ENCODE results near the gene KATNA1. TPM values are rescaled to one million over a fixed set of nuclear protein-coding genes. Genes with fewer than 3 reads are reported as not detected.

Gene KATNA1
- polyA plus RNA-seq, 1 donor from 2014 or later = 21.8 TPM

DNA sequence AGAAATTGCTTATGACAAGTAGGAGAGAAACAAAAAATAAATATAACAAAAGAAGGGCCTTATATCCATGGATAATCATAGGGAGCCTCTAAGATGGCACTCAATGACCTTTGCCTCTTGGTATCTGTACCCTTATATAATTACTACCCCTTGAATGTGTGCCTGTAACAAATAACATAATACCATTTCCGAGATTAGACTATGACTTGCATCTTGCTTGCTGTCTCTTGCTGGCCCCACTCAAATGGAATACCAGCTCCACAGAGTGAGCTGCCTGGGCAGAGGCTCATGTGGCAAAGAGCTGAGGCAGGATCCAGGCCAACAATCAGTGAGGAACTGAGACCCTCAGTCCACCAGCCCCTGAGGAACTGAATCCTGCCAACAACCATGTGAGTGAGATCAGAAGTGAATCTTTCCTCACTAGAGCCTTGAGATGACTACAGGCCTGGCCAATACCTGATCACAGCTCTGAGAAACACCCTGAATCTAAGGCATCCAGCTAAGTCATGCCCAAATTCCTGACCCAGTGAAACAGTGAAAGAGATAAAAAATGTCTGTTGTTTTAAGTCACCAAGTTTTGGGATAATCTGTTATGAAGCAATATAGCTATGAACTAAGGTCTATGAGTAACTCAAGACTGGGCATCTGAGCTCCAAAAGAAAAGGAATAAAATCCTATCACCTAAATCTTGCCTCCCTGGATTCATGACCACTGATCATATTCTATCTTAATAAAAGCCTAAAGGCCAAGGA, 5.5 kb downstream of the KATNA1 start:
- H3K4me3 Mint-ChIP-seq = peak overlapping the region in 1 of 4 donors; percentile 60
- H3K36me3 Mint-ChIP-seq = peaks cover 6% of the 10 kb centered on the region
- no peaks in the 10 kb centered on the region for H3K9me3 Mint-ChIP-seq

DNA sequence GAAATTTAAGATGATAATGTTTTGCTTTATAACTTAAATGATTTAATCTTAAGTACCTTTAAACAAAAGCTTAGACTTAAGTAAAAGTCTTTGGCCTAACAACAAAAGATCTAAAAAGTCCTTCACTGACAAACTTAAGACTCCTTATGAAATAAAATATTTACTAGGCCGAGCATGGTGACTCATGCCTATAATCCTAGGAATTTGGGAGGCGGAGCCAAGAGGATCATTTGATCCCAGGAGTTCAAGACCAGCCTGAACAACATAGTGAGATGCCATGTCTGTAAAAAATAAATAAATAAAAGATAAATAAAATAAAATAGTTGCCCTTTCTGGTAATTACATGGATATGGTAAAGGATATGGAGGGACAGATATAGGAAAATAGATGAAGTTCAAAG, 12.4 kb downstream of the KATNA1 start:
- Mint-ChIP-seq H3K4me3 (no peak overlapping the region), H3K4me1 (peaks cover 0 to 6% (median 3%) of the 10 kb centered on the region in 3 donors), H3K27ac (no peak overlapping the region), H3K36me3 (peaks cover 7% of the 10 kb centered on the region), H3K9me3 (no peaks in the 10 kb centered on the region), H3K27me3 (no peaks in the 10 kb centered on the region)

More for the DNA sequence above, 5.5 kb downstream of the KATNA1 start:
- Mint-ChIP-seq H3K4me1 (peaks cover 10 to 40% (median 28%) of the 10 kb centered on the region in 3 donors), H3K27me3 (no peaks in the 10 kb centered on the region), H3K27ac (no peak overlapping the region)

DNA sequence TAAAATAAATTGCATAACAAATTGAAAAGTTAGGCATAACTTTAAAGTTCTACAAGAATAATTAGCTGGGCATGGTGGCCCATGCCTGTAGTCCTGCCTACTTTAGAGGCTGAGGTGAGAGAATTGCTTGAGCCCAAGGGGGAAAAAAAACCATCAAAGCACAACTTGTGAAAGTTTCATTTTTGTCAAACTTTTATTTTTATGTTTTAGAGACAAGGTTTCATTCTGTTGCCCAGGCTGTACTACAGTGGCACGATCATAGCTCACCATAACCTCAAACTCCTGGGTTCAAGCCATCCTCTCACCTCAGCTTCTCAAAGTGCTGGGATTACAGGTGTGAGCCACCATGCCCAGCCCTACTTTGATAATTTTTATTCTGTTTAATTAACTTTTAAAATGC, 14.2 kb downstream of the KATNA1 start:
- no peak overlapping the region for H3K27ac Mint-ChIP-seq
- peaks cover 7% of the 10 kb centered on the region for H3K36me3 Mint-ChIP-seq
- H3K4me3 Mint-ChIP-seq = no peak overlapping the region

DNA sequence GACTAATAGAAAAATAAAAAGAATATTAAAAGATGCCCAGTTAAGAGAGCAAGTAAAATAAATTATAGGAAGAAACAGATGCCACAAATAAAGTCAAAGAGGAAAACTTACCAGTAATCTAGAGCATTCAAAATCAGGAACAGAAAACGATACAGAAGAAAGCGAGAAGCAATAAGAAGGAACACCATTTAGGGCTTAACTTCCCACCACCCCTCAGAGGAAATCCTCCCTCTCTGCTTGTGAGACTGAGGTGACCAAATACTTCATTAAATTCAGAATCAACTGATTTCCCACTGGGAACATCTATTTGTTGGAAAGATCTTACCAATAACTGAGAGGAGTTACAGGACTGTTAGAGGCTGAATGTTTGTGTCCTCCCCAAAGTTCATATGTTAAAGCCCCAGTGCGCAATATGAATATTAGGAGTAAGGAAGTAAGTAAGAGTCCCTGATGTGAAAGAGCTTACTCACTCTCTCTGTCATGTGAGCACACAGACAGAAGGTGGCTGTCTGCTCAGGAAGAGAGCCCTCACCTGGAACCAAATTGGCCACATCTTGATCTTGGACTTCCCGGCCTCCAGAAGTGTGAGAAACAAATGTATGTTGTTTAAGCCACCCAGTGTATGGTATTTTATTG, 19.5 kb downstream of the KATNA1 start:
- H3K4me3 Mint-ChIP-seq = peak overlapping the region in 2 of 4 donors; percentile 65 to 66

More for the DNA sequence above, 14.2 kb downstream of the KATNA1 start:
- Mint-ChIP-seq H3K4me1 (peaks cover 2 to 5% (median 3%) of the 10 kb centered on the region in 3 donors), H3K27me3 (no peaks in the 10 kb centered on the region), H3K9me3 (no peaks in the 10 kb centered on the region)

DNA sequence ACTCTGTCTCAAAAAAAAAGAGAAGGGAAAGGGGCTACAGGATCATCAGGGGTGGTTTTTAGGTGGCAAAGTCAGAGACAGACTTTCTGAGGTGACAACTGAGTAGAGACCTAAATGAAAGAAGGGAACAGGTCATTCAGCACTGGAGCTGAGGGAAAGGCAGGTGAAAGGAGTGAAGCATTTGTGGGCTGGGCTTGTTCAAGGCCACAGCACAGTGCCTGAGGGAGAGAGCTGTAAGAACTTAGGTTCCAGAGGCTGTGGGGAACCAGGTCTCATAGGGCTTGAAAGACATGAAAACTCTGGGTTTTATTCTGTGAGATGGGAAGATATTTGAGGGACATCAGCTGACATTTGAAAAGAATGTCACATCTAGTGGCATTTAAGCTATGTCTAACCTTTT, 20.8 kb downstream of the KATNA1 start:
- Mint-ChIP-seq H3K27me3 (no peaks in the 10 kb centered on the region), H3K9me3 (no peaks in the 10 kb centered on the region), H3K27ac (peak overlapping the region in 1 of 3 donors; percentile 69), H3K4me1 (peaks cover 9 to 13% (median 12%) of the 10 kb centered on the region in 3 donors), H3K4me3 (no peak overlapping the region), H3K36me3 (peaks cover 6% of the 10 kb centered on the region)

More for the DNA sequence above, 19.5 kb downstream of the KATNA1 start:
- Mint-ChIP-seq H3K9me3 (no peaks in the 10 kb centered on the region), H3K27ac (peak overlapping the region; percentile 24 to 93 (median 43)), H3K36me3 (peaks cover 7% of the 10 kb centered on the region), H3K4me1 (peaks cover 9 to 13% (median 12%) of the 10 kb centered on the region in 3 donors), H3K27me3 (no peaks in the 10 kb centered on the region)

DNA sequence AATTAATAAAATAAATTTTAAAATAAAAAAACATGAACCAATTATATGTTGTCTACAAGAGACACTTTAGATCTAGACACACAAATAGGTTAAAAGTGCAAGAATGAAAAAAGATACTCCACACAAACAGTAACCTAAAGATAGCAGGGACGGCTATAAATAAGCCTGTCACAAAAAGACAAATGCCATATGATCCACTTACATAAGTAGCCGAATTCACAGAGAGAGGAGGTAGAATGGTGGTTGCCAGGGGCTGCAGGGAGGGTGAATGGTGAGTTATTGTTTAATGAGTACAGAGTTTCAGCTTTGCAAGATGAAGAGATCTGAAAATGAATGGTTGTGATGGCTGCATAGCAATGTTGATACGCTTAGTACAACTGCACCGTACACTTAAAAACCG, 32.7 kb downstream of the KATNA1 start:
- peaks cover 27% of the 10 kb centered on the region for H3K36me3 Mint-ChIP-seq
- peaks cover 1 to 4% (median 2%) of the 10 kb centered on the region in 3 donors for H3K9me3 Mint-ChIP-seq
- no peaks in the 10 kb centered on the region for H3K27me3 Mint-ChIP-seq
- peaks cover 2 to 5% (median 4%) of the 10 kb centered on the region in 3 donors for H3K4me1 Mint-ChIP-seq
- H3K27ac Mint-ChIP-seq = peak overlapping the region in 1 of 3 donors; percentile 65
- H3K4me3 Mint-ChIP-seq = no peak overlapping the region

DNA sequence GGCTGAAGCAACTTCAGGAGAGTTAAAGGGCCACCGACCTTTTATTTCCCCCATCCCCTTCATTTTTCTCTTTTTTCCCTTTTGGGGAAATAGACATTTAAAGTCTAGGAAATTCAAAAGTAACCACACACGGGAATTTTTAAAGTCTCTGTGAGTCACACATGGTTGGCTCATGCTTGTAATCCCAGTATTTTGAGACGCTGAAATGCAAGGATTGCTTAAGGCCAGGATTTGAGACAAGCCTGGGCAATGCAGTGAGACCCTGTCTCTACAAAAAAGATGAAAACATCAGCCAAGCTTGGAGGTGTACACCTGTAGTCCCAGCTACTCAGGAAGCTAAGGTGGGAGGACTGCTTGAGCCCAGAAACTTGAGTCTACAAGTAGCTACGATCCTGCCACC, 34.2 kb downstream of the KATNA1 start:
- peaks cover 21% of the 10 kb centered on the region for H3K36me3 Mint-ChIP-seq

DNA sequence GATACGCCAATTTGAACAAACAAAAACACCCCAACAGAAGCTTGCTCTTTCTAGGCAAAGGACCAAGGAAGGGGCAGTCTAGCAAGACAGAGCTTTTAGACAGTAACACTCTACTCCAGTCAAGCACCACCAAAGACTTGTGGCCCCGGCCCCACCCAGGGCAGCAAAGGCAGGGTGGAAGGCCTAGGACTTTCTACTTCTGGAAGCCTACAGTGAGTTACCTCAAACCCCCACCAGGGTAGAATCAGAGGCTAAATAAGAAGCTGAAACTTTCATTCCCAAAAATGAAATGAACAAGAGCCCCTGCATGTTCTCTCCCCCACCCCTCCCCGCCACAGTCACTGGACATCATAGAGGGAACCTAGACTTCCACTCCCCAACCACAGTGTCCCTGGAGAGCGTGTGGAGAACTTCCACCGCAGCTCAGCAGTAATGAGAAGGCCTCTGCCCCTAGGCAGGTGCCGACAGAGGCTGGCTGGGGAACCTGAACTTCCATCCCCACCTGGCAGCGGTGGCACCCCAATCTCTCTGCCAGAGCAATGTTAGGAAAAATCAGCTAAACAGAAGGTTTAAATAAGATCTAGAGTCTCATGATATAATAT, 40.0 kb downstream of the KATNA1 start:
- H3K9me3 Mint-ChIP-seq = peaks cover 0 to 4% (median 2%) of the 10 kb centered on the region in 3 donors
- peak overlapping the region in 1 of 4 donors; percentile 70 for H3K4me3 Mint-ChIP-seq
- peak overlapping the region in 1 of 3 donors; percentile 29 for H3K27ac Mint-ChIP-seq
- peaks cover 11% of the 10 kb centered on the region for H3K36me3 Mint-ChIP-seq
- H3K4me1 Mint-ChIP-seq = peaks cover 6 to 12% (median 7%) of the 10 kb centered on the region in 3 donors
- H3K27me3 Mint-ChIP-seq = no peaks in the 10 kb centered on the region

More for the DNA sequence above, 34.2 kb downstream of the KATNA1 start:
- H3K4me3 Mint-ChIP-seq = peak overlapping the region in 1 of 4 donors; percentile 28
- no peaks in the 10 kb centered on the region for H3K27me3 Mint-ChIP-seq
- H3K27ac Mint-ChIP-seq = no peak overlapping the region
- peaks cover 1 to 4% (median 2%) of the 10 kb centered on the region in 3 donors for H3K9me3 Mint-ChIP-seq
- peaks cover 2 to 9% (median 5%) of the 10 kb centered on the region in 3 donors for H3K4me1 Mint-ChIP-seq

DNA sequence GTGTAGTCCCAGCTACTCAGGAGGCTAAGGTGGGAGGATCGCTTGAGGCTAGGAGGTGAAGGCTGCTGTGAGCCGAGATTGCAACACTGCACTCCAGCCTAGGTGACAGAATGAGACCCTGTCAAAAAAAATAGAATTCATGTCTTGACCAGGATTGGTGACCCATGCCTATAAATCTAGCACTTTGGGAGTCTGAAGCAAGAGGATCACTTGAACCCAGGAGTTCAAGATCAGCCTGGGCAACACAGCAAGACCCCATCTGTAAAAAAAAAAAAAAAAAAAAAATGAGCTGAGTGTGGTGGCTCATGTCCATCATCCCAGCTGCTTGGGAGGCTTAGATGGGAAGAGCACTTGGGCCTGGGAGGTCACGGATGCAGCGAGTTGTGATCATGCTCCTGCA, 48.0 kb downstream of the KATNA1 start:
- H3K27ac Mint-ChIP-seq = no peak overlapping the region
- no peaks in the 10 kb centered on the region for H3K4me1 Mint-ChIP-seq
- H3K4me3 Mint-ChIP-seq = no peak overlapping the region
- H3K9me3 Mint-ChIP-seq = no peaks in the 10 kb centered on the region
- no peaks in the 10 kb centered on the region for H3K27me3 Mint-ChIP-seq
- H3K36me3 Mint-ChIP-seq = peaks cover 3% of the 10 kb centered on the region

DNA sequence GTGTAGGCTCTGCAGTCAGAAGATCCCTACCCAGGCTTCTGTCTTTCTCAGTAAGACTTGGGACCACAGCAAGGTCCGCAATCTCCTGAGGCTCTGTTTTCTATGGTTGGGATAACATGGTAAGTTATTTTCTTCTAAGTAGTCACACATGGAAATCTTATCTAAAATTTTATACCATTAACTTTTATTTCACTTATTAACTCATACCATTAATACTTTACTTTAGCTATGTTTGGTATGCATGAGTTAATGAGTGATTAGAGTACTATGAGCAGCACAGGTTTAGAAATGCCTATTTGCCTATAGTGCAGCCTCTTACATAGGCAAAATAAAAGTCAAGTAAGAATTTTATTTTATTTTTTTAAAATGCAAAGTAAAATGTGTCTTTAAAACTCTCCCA, 55.1 kb downstream of the KATNA1 start:
- Mint-ChIP-seq H3K27me3 (no peaks in the 10 kb centered on the region), H3K27ac (no peak overlapping the region), H3K36me3 (peaks cover 2% of the 10 kb centered on the region), H3K9me3 (no peaks in the 10 kb centered on the region), H3K4me3 (no peak overlapping the region), H3K4me1 (no peaks in the 10 kb centered on the region)

DNA sequence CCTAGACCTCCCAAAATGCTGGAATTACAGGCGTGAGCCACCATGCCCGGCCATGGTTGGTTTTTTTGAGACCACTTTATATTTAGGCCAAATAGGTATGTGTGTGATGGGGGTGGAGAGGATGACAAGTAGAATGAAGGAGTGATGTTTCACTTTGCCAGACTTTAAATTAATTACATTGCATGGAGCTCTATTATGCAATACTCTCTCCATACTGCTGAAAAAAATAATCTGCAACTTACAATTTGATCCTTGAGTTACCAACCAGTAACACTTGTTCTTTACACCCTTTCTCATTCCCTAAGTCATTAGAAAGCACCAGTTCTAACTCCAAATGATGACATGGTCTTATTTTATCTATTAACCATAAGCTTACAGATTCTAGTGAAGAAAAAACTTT, 55.5 kb downstream of the KATNA1 start:
- H3K4me3 Mint-ChIP-seq = no peak overlapping the region
- H3K27me3 Mint-ChIP-seq = no peaks in the 10 kb centered on the region
- peaks cover 2% of the 10 kb centered on the region for H3K36me3 Mint-ChIP-seq
- no peaks in the 10 kb centered on the region for H3K4me1 Mint-ChIP-seq
- no peaks in the 10 kb centered on the region for H3K9me3 Mint-ChIP-seq
- H3K27ac Mint-ChIP-seq = no peak overlapping the region

DNA sequence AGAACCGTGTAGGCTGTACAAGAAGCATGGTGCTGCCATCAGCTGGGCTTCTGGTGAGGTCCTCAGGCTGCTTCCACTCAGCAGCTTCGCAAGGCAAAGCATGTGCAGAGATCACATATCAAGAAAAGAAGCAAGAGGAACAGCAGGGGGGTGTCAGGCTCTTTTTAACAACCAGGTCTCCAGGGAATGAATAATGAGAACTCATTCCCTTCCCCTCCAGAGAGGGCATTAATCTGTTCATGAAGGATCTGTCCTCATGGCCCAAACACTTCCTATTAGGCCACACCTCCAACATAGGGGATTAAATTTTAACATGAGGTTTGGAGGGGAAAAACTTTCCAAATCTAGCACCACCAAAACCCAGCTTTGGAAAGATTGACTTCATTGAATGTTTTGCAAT, 62.4 kb downstream of the KATNA1 start:
- Mint-ChIP-seq H3K9me3 (no peaks in the 10 kb centered on the region), H3K27me3 (no peaks in the 10 kb centered on the region), H3K4me1 (no peaks in the 10 kb centered on the region), H3K36me3 (peaks cover 5% of the 10 kb centered on the region), H3K4me3 (no peak overlapping the region), H3K27ac (peak overlapping the region in 1 of 3 donors; percentile 2)

DNA sequence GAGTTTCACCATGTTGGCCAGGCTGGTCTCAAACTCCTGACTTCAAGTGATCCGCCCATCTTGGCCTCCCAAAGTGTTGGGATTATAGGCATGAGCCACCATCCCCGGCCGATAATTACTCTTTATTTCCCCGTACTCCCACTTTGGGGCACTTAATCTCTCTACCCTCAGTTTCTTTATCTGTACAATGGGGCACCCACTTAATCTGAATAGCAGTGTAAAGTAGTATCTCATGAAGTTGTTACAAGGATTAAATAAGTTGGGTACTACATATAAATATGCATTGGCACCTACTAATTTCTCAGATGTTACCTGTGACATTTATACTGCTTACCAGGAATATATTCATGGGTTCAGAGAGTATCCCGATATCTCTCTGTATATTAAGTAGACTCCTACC, 67.2 kb downstream of the KATNA1 start:
- H3K27me3 Mint-ChIP-seq = no peaks in the 10 kb centered on the region
- no peak overlapping the region for H3K27ac Mint-ChIP-seq
- no peaks in the 10 kb centered on the region for H3K9me3 Mint-ChIP-seq
- peaks cover 3% of the 10 kb centered on the region for H3K36me3 Mint-ChIP-seq
- H3K4me1 Mint-ChIP-seq = no peaks in the 10 kb centered on the region
- H3K4me3 Mint-ChIP-seq = no peak overlapping the region

DNA sequence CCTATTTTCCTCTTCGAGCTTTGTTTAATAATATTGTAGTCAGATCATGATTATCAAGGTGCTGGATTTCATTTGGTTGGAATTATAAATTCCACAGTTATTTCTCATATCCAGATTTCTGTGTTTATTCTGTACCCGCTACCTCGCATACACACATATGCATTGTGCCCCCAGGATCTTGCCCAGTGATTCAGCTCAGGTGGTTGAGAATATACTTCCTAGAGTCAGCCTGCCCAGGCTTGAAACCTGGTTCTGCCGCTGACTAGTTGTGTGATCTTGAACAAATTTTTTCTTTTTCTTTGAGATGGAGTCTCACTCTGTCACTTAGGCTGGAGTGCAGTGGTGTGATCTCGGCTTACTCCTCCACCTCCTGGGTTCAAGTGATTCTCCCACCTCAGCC, 67.6 kb downstream of the KATNA1 start:
- Mint-ChIP-seq H3K4me1 (no peaks in the 10 kb centered on the region), H3K9me3 (no peaks in the 10 kb centered on the region), H3K27ac (peak overlapping the region in 1 of 3 donors; percentile 1), H3K27me3 (no peaks in the 10 kb centered on the region), H3K36me3 (peaks cover 2% of the 10 kb centered on the region), H3K4me3 (no peak overlapping the region)

DNA sequence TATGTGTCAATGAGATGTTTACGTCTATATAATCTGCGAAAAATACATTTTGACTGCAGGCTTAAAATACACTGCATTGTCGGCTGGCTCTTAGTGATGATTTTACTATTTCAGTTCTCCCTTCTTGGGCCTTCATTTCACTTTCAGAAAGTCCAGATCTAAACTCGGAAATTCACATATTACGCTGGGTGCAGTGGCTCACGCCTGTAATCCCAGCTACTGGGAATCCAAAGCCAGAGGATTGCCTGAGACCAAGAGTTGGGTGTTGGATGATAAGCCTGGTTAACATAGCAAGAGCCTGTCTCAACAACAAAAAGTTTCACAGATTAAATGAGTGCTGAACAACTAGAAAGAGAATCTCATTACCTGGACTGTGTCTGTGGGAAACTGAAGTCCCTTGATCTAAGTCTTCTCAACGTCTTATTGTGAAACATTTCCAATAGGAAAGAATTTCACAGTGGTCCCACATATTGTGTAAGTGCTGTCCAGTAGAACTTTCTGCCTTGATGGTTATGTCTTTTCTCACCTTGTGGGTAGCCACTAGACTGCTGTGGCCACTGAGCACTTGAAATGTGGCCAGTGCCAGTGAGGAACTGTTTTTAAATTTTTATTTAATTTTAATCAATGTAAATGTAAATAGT, 80.4 kb downstream of the KATNA1 start:
- Mint-ChIP-seq H3K27me3 (no peaks in the 10 kb centered on the region), H3K27ac (peak overlapping the region; percentile 86 to 96 (median 92)), H3K36me3 (no peaks in the 10 kb centered on the region), H3K9me3 (no peaks in the 10 kb centered on the region), H3K4me1 (peaks cover 21 to 24% (median 22%) of the 10 kb centered on the region in 3 donors), H3K4me3 (peak overlapping the region; percentile 85 to 97 (median 95))

Measured in IgD-negative memory B cell (primary cell).